Activated CD8-positive, alpha-beta memory T cell treated with anti-CD3 and anti-CD28 coated beads for 4 hours (primary cell): ENCODE data around the gene RSL1D1.
"Not testable (repeated sequence)": the region's sequence is repeated elsewhere in the genome, so short reads cannot be mapped to it uniquely, and the experiment has no call there.

Experiments used
- DNase-seq, 2 donors: peaks; one replicate each; pipeline ENCODE4 v3.0.0-alpha.2; 2020; ENCODE audit warnings: low read depth in 2 of 2

The RSL1D1 gene

GRCh38 chr16:11843861-11844260, 7.5 kb downstream of the RSL1D1 start:
- DNase-seq: no peak

- no peak for DNase-seq
These were observed 8.1 kb downstream of the RSL1D1 start for GRCh38 chr16:11843206-11843605.

DNA sequence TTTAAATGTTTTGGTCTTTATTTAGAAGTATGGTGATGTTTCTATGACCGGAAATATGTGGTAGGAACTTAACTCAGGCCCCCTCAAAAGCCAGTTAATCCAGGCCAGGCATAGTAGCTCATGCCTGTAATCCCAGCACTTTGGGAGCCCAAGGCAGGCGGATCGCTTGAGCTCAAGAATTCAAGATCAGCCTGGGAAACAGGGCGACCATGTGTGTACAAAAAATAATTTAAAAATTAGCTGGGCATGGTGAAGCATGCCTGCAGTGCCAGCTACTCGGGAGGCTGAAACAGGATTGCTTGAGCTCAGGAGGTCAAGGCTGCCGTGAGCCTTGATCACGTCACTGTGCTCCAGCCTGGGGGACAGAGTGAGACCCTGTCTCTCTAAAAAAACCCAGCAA, 10.3 kb downstream of the RSL1D1 start:
- no peak for DNase-seq

GRCh38 chr16:11836650-11837244, 14.6 kb downstream of the RSL1D1 start:
- no peak for DNase-seq

GRCh38 chr16:11835891-11836649, 15.3 kb downstream of the RSL1D1 start:
- DNase-seq: no peak

DNA sequence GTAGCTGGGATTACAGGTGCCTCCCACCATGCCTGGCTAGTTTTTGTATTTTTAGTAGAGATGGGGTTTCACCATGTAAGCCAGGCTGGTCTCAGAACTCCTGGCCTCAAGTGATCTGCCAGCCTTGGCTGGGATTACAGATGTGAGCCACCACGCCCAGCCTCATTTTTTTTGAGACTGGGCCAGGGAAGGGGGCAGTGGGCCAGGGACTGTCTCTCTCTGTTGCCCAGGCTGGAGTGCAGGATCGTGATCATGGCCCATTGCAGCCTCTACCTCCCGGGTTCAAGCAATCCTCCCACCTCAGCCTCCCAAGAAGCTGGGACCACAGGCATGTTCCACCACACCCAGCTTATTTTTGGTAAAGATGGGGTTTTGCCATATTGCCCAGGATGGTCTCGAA, 16.0 kb downstream of the RSL1D1 start:
- no peak for DNase-seq

- no peak for DNase-seq
These were observed 17.2 kb downstream of the RSL1D1 start for GRCh38 chr16:11833951-11834695.

DNA sequence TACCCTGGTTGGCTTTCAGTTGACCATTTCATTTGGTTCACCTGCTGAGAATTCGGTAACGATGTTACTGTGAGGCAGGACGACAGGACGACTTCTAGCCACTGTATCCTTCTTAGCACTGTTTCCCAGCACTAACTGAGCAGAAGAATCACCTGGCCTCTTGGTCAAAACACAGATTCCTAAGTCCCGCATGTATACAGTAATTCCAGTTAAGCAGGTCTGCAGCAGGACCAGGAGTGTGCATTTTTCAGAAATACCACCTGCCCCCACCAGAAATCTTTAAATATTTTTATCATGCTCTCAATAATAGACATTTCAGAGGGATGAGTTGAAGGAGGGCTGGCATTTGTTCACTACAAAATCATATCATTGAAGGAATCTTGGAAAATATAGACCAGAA, 22.6 kb downstream of the RSL1D1 start:
- DNase-seq: no peak

GRCh38 chr16:11825520-11826165, 25.7 kb downstream of the RSL1D1 start:
- DNase-seq: not testable (repeated sequence)

DNA sequence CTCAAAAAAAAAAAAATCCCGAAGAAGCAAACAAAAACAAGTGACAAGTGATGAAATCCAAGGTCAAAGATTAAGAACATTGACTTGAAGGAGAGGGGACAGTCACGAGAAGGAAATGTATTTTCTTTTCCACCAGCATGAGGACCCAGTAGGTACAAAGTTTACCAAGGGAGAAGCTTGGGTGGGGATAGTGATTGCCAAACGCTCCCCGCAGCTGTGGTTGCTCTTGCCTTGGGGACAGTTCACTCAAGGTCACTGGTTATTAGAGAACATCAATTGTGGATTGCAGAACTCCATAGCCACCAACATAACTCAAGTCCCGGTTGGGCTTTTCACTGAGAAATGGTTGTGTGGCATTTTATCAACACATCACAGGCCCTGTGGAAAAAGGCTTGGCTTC, 27.0 kb downstream of the RSL1D1 start:
- DNase-seq: no peak

- DNase-seq: not testable (repeated sequence)
These were observed 27.7 kb downstream of the RSL1D1 start for GRCh38 chr16:11823645-11824044.

DNA sequence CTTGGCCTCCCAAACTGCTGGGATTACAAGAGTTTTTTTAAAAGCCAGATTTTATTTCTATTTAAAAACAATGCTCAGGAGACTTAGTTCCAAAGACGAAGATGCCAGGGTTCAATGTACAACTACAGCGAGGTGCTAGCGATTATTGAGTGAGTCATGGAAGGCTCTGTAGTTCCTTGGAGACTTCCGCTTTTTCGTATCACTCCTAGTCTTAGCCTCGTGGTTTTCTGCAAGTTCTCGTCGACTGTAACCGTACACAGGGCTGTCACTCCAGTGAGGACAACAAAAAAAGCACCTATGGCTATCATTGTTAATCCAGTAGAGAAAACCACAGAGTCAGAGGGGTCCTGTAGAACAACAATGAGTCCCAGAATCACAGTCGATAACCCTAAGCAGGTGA, 31.5 kb downstream of the RSL1D1 start:
- no peak for DNase-seq

DNA sequence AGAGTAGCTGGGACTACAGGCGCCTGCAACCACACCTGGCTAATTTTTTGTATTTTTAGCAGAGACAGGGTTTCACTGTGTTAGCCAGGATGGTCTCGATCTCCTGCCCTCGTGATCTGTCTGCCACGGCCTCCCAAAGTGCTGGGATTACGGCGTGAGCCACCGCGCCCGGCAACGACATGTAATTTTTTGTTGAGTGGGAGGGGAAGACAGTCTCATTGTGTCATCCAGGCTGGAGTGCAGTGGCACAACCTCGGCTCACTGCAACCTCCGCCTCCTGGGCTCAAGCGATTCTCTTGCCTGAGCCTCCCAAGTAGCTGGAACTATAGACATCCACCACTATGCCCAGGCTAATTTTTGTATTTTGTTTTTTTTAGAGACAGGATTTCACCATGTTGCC, 32.4 kb downstream of the RSL1D1 start:
- DNase-seq: not testable (repeated sequence)

- no peak for DNase-seq
These were observed 35.2 kb downstream of the RSL1D1 start for GRCh38 chr16:11816123-11816522.

- DNase-seq: not testable (repeated sequence)
These were observed 36.5 kb downstream of the RSL1D1 start for GRCh38 chr16:11814800-11815199.

DNA sequence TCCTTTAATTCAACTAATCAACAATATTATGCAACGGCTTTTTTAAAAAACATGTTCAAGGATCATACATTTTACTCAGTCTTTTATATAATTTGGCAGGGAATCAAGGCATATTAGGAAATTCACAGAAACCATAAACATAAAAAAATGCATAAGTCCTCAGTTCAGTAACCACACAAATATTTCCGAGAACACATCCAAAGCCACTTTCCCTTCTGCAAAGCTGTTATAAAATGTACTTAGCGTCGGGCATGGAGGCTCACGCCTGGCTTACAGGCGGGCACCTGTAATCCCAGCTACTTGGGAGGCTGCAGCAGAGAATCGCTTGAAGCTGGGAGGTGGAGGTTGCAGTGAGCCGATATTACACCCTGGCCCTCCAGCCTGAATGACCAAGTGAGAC, 44.6 kb downstream of the RSL1D1 start:
- no peak for DNase-seq

DNA sequence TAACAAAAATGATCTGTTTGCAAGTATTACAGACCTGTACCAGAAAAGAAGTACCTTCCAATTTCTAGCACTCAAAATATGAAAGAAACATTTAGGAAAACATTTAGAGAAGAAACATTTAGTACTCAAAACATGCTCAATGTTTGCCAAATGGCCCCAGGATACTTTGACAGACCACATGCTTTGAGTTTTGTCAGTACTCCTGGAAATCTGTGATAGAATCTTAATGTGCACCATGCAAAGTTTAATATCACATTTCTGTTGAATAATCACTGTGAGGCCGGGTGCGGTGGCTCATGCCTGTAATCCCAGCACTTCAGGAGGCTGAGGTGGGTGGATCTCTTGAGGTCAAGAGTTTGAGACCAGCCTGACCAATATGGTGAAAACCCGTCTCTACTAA, 45.8 kb downstream of the RSL1D1 start:
- DNase-seq: no peak

DNA sequence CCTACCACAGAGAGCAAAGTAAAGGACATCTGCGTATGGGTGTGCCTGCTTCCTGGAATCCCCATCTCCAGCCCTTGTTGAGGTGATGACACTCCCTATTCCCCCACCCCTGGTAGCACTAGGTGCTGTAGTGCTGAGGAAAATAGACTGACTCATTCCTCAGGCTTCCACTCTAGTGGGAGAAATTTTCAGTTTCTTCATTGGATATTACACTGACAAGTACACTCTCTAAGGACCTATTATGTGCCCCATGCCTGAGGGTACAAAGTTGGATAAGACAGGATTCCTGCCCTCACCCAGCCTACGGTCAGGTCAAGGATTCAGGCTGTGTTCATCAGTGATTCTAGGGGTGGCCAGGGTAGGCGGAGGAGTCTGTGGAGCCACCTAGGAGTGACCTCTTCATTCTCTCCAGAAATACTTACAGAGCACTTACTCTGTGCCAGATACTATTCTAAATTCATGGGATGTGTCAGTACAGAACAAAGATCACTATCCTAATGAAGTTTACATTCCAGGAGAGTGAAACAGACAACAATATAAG, 49.8 kb downstream of the RSL1D1 start:
- DNase-seq: no peak

- no peak for DNase-seq
These were observed 51.0 kb downstream of the RSL1D1 start for GRCh38 chr16:11800382-11800718.

- no peak for DNase-seq
These were observed 51.6 kb downstream of the RSL1D1 start for GRCh38 chr16:11799509-11800381.

GRCh38 chr16:11799017-11799381, 52.3 kb downstream of the RSL1D1 start:
- DNase-seq: no peak
